ENCODE measurements around the gene ATF5. TPM values are rescaled to one million over a fixed set of nuclear protein-coding genes. Genes with fewer than 3 reads are reported as not detected.

The ATF5 gene
- total and polyA plus RNA-seq, 2 donors from 2014 or later = 22.7 to 36.4 TPM

GRCh38 chr19:49950590-49950948, 21.6 kb downstream of the ATF5 start:
- no peak overlapping the region for H3K9ac ChIP-seq (ENCODE audit: low read length in 3 of 3)
- no peak overlapping the region for H3K27ac ChIP-seq (ENCODE audit: low read depth in 2 of 2, low read length in 2 of 2)
- no peak for TF ChIP-seq CTCF (IDR thresholded peaks at IDR 0.05; ENCODE audit: borderline replicate concordance, extremely low read depth, insufficient read depth)
- DNase-seq = peak in 1 of 5 donors; percentile 12
- H3K9me3 ChIP-seq (ENCODE audit: control insufficient read depth in 2 of 3, insufficient read depth in 1 of 3, low read length in 3 of 3) = no peaks in the 10 kb centered on the region
- intact Hi-C loops (cut with DNase I) = no loop called here
- no peaks in the 10 kb centered on the region for H3K4me1 ChIP-seq (ENCODE audit: control insufficient read depth in 2 of 3, insufficient read depth in 2 of 3, low read depth in 1 of 3, low read length in 3 of 3)
- no peak overlapping the region for H3K4me3 ChIP-seq (ENCODE audit: low read length in 3 of 3)
- FAIRE-seq = no peak
- H3K27me3 ChIP-seq (ENCODE audit: control insufficient read depth, insufficient read depth, low read length) = no peaks in the 10 kb centered on the region
- H3K36me3 ChIP-seq (ENCODE audit: control insufficient read depth in 2 of 3, insufficient read depth in 3 of 3, low read length in 3 of 3) = no peaks in the 10 kb centered on the region

DNA sequence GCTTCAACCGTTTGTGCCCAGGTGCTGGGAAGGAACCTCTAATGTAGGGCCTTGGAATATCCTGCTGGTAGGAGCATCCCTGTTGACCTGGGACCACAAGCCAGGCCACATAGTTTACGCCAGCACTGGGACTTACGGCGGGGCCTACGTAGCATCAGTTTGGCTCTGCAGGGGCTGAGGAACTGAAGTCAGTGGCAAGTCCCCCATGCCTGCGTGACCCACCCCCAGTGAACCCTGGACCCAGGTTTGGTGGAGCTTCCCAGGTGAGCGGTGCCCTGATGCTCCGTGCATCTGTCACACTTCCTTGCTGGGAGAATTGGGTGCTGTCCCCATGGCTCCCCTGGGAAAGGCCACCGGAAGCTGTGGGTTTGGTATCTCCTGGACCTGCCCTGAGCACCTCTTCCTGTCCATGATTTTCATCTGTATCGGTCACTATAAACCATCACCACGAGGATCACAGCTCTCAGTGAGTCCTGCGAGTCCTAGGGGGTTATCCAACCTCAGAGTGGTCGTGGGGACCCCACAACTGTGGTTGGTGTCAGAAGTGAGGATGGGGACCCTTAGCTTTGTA, 22.0 kb downstream of the ATF5 start:
- no peak overlapping the region for H3K4me3 ChIP-seq (ENCODE audit: low read length in 3 of 3)
- DNase-seq (peak in 1 of 5 donors; percentile 49), FAIRE-seq (no peak)
- no peaks in the 10 kb centered on the region for H3K9me3 ChIP-seq (ENCODE audit: control insufficient read depth in 2 of 3, insufficient read depth in 1 of 3, low read length in 3 of 3)
- H3K9ac ChIP-seq (ENCODE audit: low read length in 3 of 3) = no peak overlapping the region
- intact Hi-C loops (cut with DNase I) = no loop called here
- H3K27ac ChIP-seq (ENCODE audit: low read depth in 2 of 2, low read length in 2 of 2) = no peak overlapping the region
- H3K27me3 ChIP-seq (ENCODE audit: control insufficient read depth, insufficient read depth, low read length) = no peaks in the 10 kb centered on the region
- no peaks in the 10 kb centered on the region for H3K36me3 ChIP-seq (ENCODE audit: control insufficient read depth in 2 of 3, insufficient read depth in 3 of 3, low read length in 3 of 3)
- H3K4me1 ChIP-seq (ENCODE audit: control insufficient read depth in 2 of 3, insufficient read depth in 2 of 3, low read depth in 1 of 3, low read length in 3 of 3) = no peaks in the 10 kb centered on the region
- TF ChIP-seq CTCF (IDR thresholded peaks at IDR 0.05; ENCODE audit: borderline replicate concordance, extremely low read depth, insufficient read depth) = no peak

- FAIRE-seq = no peak
- intact Hi-C loops (cut with DNase I) = no loop called here
Observed at GRCh38 chr19:49951806-49952478, 22.9 kb downstream of the ATF5 start.

More at GRCh38 chr19:49951806-49952478, 22.9 kb downstream of the ATF5 start:
- peak in 1 of 5 donors; percentile 53 for DNase-seq
- no peak overlapping the region for H3K27ac ChIP-seq (ENCODE audit: low read depth in 2 of 2, low read length in 2 of 2)
- no peak overlapping the region for H3K4me3 ChIP-seq (ENCODE audit: low read length in 3 of 3)
- no peaks in the 10 kb centered on the region for H3K9me3 ChIP-seq (ENCODE audit: control insufficient read depth in 2 of 3, insufficient read depth in 1 of 3, low read length in 3 of 3)
- no peak overlapping the region for H3K9ac ChIP-seq (ENCODE audit: low read length in 3 of 3)
- H3K36me3 ChIP-seq (ENCODE audit: control insufficient read depth in 2 of 3, insufficient read depth in 3 of 3, low read length in 3 of 3) = no peaks in the 10 kb centered on the region
- no peaks in the 10 kb centered on the region for H3K4me1 ChIP-seq (ENCODE audit: control insufficient read depth in 2 of 3, insufficient read depth in 2 of 3, low read depth in 1 of 3, low read length in 3 of 3)
- H3K27me3 ChIP-seq (ENCODE audit: control insufficient read depth, insufficient read depth, low read length) = no peaks in the 10 kb centered on the region
- no peak for TF ChIP-seq CTCF (IDR thresholded peaks at IDR 0.05; ENCODE audit: borderline replicate concordance, extremely low read depth, insufficient read depth)
